SK-N-SH (cell line): Measurements from ENCODE around the gene MFSD2B. TPM values are rescaled to one million over a fixed set of nuclear protein-coding genes. Genes with fewer than 3 reads are reported as not detected.

ENCODE experiments used
- CTCF ChIA-PET: fragments of 300-600, 350-600 bp; formaldehyde crosslinking; extraction: SDS; loops from one replicate; lab custom pipeline; 2021; lab: Yijun Ruan, JAX
- POLR2A ChIA-PET: fragments of 350-600 bp; sonication (Branson Sonifier 250); formaldehyde crosslinking; extraction: SDS; loops from one replicate; lab custom pipeline; 2020; ENCODE audit warnings: antibody characterized with exemption, inconsistent platforms; lab: Yijun Ruan, JAX
- DNase-seq: peaks from one replicate; pipeline ENCODE4 v3.0.0; 2012
- H2AFZ ChIP-seq: fragments of 200-600 bp; sonication (generic); 2 replicates; pipeline ENCODE4 v1.8.1; 2016; ENCODE audit warnings: antibody characterized with exemption, mild to moderate bottlenecking, low read depth
- H3F3A ChIP-seq: fragments of 200-600 bp; sonication (generic); replicated peaks from 2 replicates; pipeline ENCODE3; 2016; ENCODE audit warnings: antibody characterized with exemption, mild to moderate bottlenecking; ENCODE audit not compliant: insufficient read depth
- H3K27ac ChIP-seq, 2 experiments: fragments of 200-500 bp in 1 of 2; fragments of 200-600 bp in 1 of 2; sonication (Bioruptor generic) in 1 of 2; sonication (generic), shearing (Covaris generic) in 1 of 2; 2 replicates each; pipeline versions ENCODE4 v1.5.1 to v1.6.1; 2014 to 2016; ENCODE audit warnings: low read depth in 2 of 2, inconsistent platforms in 1 of 2, low read length in 1 of 2, mild to moderate bottlenecking in 1 of 2, mixed read lengths in 1 of 2
- H3K27me3 ChIP-seq: fragments of 200-600 bp; sonication (generic), shearing (Covaris generic); 2 replicates; pipeline ENCODE4 v1.6.1; 2016; ENCODE audit warnings: mixed run types; ENCODE audit not compliant: insufficient read depth
- H3K36me3 ChIP-seq, 2 experiments: fragments of 200-500 bp in 1 of 2; fragments of 200-600 bp in 1 of 2; sonication (Bioruptor generic) in 1 of 2; sonication (generic) in 1 of 2; replicated peaks in 1 of 2; 2 replicates each; pipeline versions ENCODE3 to v1.5.1; 2014 to 2016; ENCODE audit warnings: low read length in 1 of 2, mild to moderate bottlenecking in 1 of 2; ENCODE audit not compliant: insufficient read depth in 2 of 2, control insufficient read depth in 1 of 2
- H3K4me1 ChIP-seq, 2 experiments: fragments of 200-500 bp in 1 of 2; fragments of 200-600 bp in 1 of 2; sonication (Bioruptor generic) in 1 of 2; sonication (generic), shearing (Covaris generic) in 1 of 2; 2 replicates each; pipeline versions ENCODE4 v1.5.1 to v1.6.1; 2014 to 2016; ENCODE audit warnings: low read depth in 1 of 2, low read length in 1 of 2, mixed run types in 1 of 2; ENCODE audit not compliant: insufficient read depth in 2 of 2, control insufficient read depth in 1 of 2
- H3K4me2 ChIP-seq: fragments of 200-600 bp; sonication (generic), shearing (Covaris generic); 2 replicates; pipeline ENCODE4 v1.6.1; 2017; ENCODE audit warnings: mixed run types
- H3K4me3 ChIP-seq, 2 experiments: fragments of 200-500 bp in 1 of 2; fragments of 200-600 bp in 1 of 2; sonication (Bioruptor generic) in 1 of 2; sonication (generic), shearing (Covaris generic) in 1 of 2; 2 replicates each; pipeline versions ENCODE4 v1.5.1 to v1.8.1; 2014 to 2016; ENCODE audit warnings: low read depth in 2 of 2, inconsistent platforms in 1 of 2, low read length in 1 of 2, mild to moderate bottlenecking in 1 of 2, mixed read lengths in 1 of 2, moderate library complexity in 1 of 2
- H3K79me2 ChIP-seq: fragments of 200-600 bp; sonication (generic); 2 replicates; pipeline ENCODE4 v1.8.1; 2017; ENCODE audit warnings: mild to moderate bottlenecking; ENCODE audit not compliant: insufficient read depth
- H3K9ac ChIP-seq: fragments of 200-600 bp; sonication (generic); 2 replicates; pipeline ENCODE4 v1.6.1; 2017; ENCODE audit warnings: mixed run types
- H3K9me2 ChIP-seq: fragments of 200-600 bp; sonication (generic); 2 replicates; pipeline ENCODE4 v1.6.1; 2017; ENCODE audit warnings: mixed run types
- H3K9me3 ChIP-seq: fragments of 200-600 bp; sonication (generic); 2 replicates; pipeline ENCODE4 v1.6.1; 2017; ENCODE audit warnings: mixed run types, mild to moderate bottlenecking, moderate library complexity
- H4K20me1 ChIP-seq: fragments of 200-600 bp; sonication (generic); 2 replicates; pipeline ENCODE4 v1.6.1; 2017; ENCODE audit warnings: mild to moderate bottlenecking, mixed run types; ENCODE audit not compliant: insufficient read depth
- CHD2 ChIP-seq: fragments of 150-350 bp; IDR thresholded peaks from 2 replicates; pipeline ENCODE4 v1.6.1; 2018; ENCODE audit warnings: low read length; ENCODE audit not compliant: partially characterized antibody
- CTCF ChIP-seq: fragments of 200-600 bp; sonication (generic); IDR thresholded peaks from 2 replicates; pipeline ENCODE4 v1.6.1; 2017; ENCODE audit warnings: antibody characterized with exemption, mild to moderate bottlenecking, moderate library complexity
- ELF1 ChIP-seq: IDR thresholded peaks from 2 replicates; pipeline ENCODE4 v1.4.0; 2012
- FOSL2 ChIP-seq: IDR thresholded peaks from 2 replicates; pipeline ENCODE4 v1.4.0; 2012; ENCODE audit warnings: low read depth, mild to moderate bottlenecking, moderate library complexity, borderline replicate concordance
- FOXJ3 ChIP-seq: sonication (generic); formaldehyde crosslinking; IDR thresholded peaks from 2 replicates; pipeline ENCODE4 v1.5.1; 2020; ENCODE audit warnings: mild to moderate bottlenecking, missing genetic modification reagents
- FOXM1 ChIP-seq: IDR thresholded peaks from 2 replicates; pipeline ENCODE4 v1.4.0; 2012; ENCODE audit warnings: low read depth, mild to moderate bottlenecking
- GABPA ChIP-seq: IDR thresholded peaks from 2 replicates; pipeline ENCODE4 v1.4.0; 2012; ENCODE audit warnings: low read depth, mild to moderate bottlenecking
- GATA2 ChIP-seq: sonication (generic); formaldehyde crosslinking; IDR thresholded peaks from 2 replicates; pipeline ENCODE4 v1.5.0; 2020; ENCODE audit warnings: mild to moderate bottlenecking, missing genetic modification reagents
- IRF3 ChIP-seq: fragments of 150-350 bp; IDR thresholded peaks from 2 replicates; pipeline ENCODE4 v1.6.1; 2016; ENCODE audit warnings: mild to moderate bottlenecking, low read depth, low read length
- JUND ChIP-seq: IDR thresholded peaks from 2 replicates; pipeline ENCODE4 v1.4.0; 2012
- MAX ChIP-seq: IDR thresholded peaks from 2 replicates; pipeline ENCODE4 v1.4.0; 2012; ENCODE audit warnings: low read depth
- MEF2A ChIP-seq: IDR thresholded peaks from 2 replicates; pipeline ENCODE4 v1.4.0; 2012; ENCODE audit warnings: low read depth, borderline replicate concordance
- MXI1 ChIP-seq: IDR thresholded peaks from 2 replicates; pipeline ENCODE4 v1.6.1; 2012; ENCODE audit warnings: mild to moderate bottlenecking, low read depth, low read length, improper control_type of control experiment
- NRF1 ChIP-seq: IDR thresholded peaks from 2 replicates; pipeline ENCODE4 v1.6.1; 2012; ENCODE audit warnings: low read depth, mild to moderate bottlenecking, low read length
- RCOR1 ChIP-seq: fragments of 150-350 bp; IDR thresholded peaks from 2 replicates; pipeline ENCODE4 v1.6.1; 2017; ENCODE audit warnings: antibody characterized with exemption, low read length
- REST ChIP-seq: IDR thresholded peaks from 2 replicates; pipeline ENCODE4 v1.6.1; 2012; ENCODE audit warnings: mild to moderate bottlenecking, low read depth, low read length, moderate library complexity
- RXRA ChIP-seq: IDR thresholded peaks from 2 replicates; pipeline ENCODE4 v1.4.0; 2012; ENCODE audit warnings: low read depth, mild to moderate bottlenecking, borderline replicate concordance
- SIN3A ChIP-seq: IDR thresholded peaks from 2 replicates; pipeline ENCODE4 v1.6.1; 2012; ENCODE audit warnings: low read depth, mild to moderate bottlenecking, low read length, moderate library complexity, borderline replicate concordance
- TCF12 ChIP-seq: IDR thresholded peaks from 2 replicates; pipeline ENCODE4 v1.4.0; 2012
- TEAD4 ChIP-seq: IDR thresholded peaks from 2 replicates; pipeline ENCODE4 v1.4.0; 2012; ENCODE audit warnings: mild to moderate bottlenecking, borderline replicate concordance; ENCODE audit not compliant: insufficient read depth
- USF1 ChIP-seq: IDR thresholded peaks from 2 replicates; pipeline ENCODE4 v1.4.0; 2012; ENCODE audit warnings: low read depth, borderline replicate concordance
- YY1 ChIP-seq: IDR thresholded peaks from 2 replicates; pipeline ENCODE4 v1.4.0; 2012; ENCODE audit warnings: low read depth, mild to moderate bottlenecking
- ZBTB33 ChIP-seq: IDR thresholded peaks from 2 replicates; pipeline ENCODE4 v1.4.0; 2012; ENCODE audit warnings: low read depth, borderline replicate concordance
- WGBS: methylation state at CpG from one replicate; pipeline ENCODE4 v1.1.6; 2017; ENCODE audit warnings: low lambda C conversion rate; 5-methylcytosine and 5-hydroxymethylcytosine counted together
- polyA plus RNA-seq, 3 experiments: library from polyadenylated mRNA; depleted of rRNA; stranded (reverse); fragments of >200 nt; gene quantifications; 2 replicates each; pipeline ENCODE4 v1.2.3, GENCODE V29; 2012

MFSD2B gene
- polyA plus RNA-seq, 1 of the 3 experiments (the other 2 are of a cell fraction), result not detected

- peaks cover 3 to 16% of the 10 kb centered on the region in 2 experiments; a peak in 2 of 4 replicates for H3K4me1 ChIP-seq
- H3K9ac ChIP-seq, result peak within 1 kb of the TSS; percentile 75
- H2AFZ ChIP-seq, result peak within 1 kb of the TSS; percentile 90
- H3K36me3 ChIP-seq, result no peaks in the 10 kb centered on the region
- H4K20me1 ChIP-seq, result no peaks in the 10 kb centered on the region
- H3K4me3 ChIP-seq, result peak within 1 kb of the TSS; percentile 75 to 89
- H3K4me2 ChIP-seq, result peak within 1 kb of the TSS; percentile 71
- peak within 1 kb of the TSS; percentile 54 to 74; a peak in 3 of 4 replicates for H3K27ac ChIP-seq
- no peaks in the 10 kb centered on the region for H3K27me3 ChIP-seq
- H3K9me3 ChIP-seq, result no peaks in the 10 kb centered on the region
- H3F3A ChIP-seq, result peaks cover 15% of the 10 kb centered on the region
- H3K9me2 ChIP-seq, result no peaks in the 10 kb centered on the region
- CTCF ChIA-PET, result interaction anchor here (0.6 to 5.1 kb wide), 6 partner anchors 14 to 351 kb away, joined by 3 to 38 read pairs (median 6); partner anchors contain the start of genes ATAD2B and TP53I3
- H3K79me2 ChIP-seq, result peaks cover 49% of the 10 kb centered on the region
- WGBS, result under 1% methylated on average over 38 of the region's 38 CpGs
- DNase-seq, result peak; percentile 93
- POLR2A ChIA-PET, result interaction anchor here (0.6 to 1.7 kb wide), 12 partner anchors 11 to 940 kb away, joined by 3 to 16 read pairs (median 4); partner anchors contain the start of genes ATAD2B, SF3B6, TP53I3 and UBXN2A
- TF ChIP-seq MXI1, result peak; percentile 99
- TF ChIP-seq TEAD4, result no peak
- no peak for TF ChIP-seq FOXJ3 (CRISPR knock-in tag)
- no peak for TF ChIP-seq GATA2 (CRISPR knock-in tag)
- no peak for TF ChIP-seq RCOR1
- TF ChIP-seq CHD2, result peak; percentile 94
- TF ChIP-seq MEF2A, result no peak
- peak; percentile 73 for TF ChIP-seq SIN3A
- no peak for TF ChIP-seq ZBTB33
- 0 out of 2 replicates have a peak, but pooled peaks have one; percentile 28 for TF ChIP-seq YY1
- TF ChIP-seq NRF1, result no peak
- peak; percentile 85 for TF ChIP-seq GABPA
- TF ChIP-seq CTCF, result no peak
- peak; percentile 91 for TF ChIP-seq IRF3
- no peak for TF ChIP-seq FOXM1
- no peak for TF ChIP-seq RXRA
- no peak for TF ChIP-seq TCF12
- TF ChIP-seq REST, result peak; percentile 63; the same call in 1 of the 2 replicates
- TF ChIP-seq USF1, result no peak
- TF ChIP-seq JUND, result no peak
- peak; percentile 57 for TF ChIP-seq MAX
- peak; percentile 69 for TF ChIP-seq ELF1
- TF ChIP-seq FOSL2, result no peak
These were observed 37.2 kb downstream of the MFSD2B start, which contains the start of gene WDCP for GRCh38 chr2:24046930-24047702. Gene WDCP (minus strand): TSS chr2:24047391. CDS start chr2:24039494, 7,897 bp downstream.
